SK-N-SH (cell line): Measurements from ENCODE around the gene TJP1. TPM values are rescaled to one million over a fixed set of nuclear protein-coding genes. Genes with fewer than 3 reads are reported as not detected.
A peak's percentile ranks its signal among the peaks of the same experiment; 100 is the strongest.

Experiments
- CTCF ChIA-PET: fragments of 300-600, 350-600 bp; formaldehyde crosslinking; extraction: SDS; loops from one replicate; lab custom pipeline; 2021; lab: Yijun Ruan, JAX
- POLR2A ChIA-PET: fragments of 350-600 bp; sonication (Branson Sonifier 250); formaldehyde crosslinking; extraction: SDS; loops from one replicate; lab custom pipeline; 2020; ENCODE audit warnings: antibody characterized with exemption, inconsistent platforms; lab: Yijun Ruan, JAX
- DNase-seq: peaks from one replicate; pipeline ENCODE4 v3.0.0; 2012
- H2AFZ ChIP-seq: fragments of 200-600 bp; sonication (generic); 2 replicates; pipeline ENCODE4 v1.8.1; 2016; ENCODE audit warnings: antibody characterized with exemption, mild to moderate bottlenecking, low read depth
- H3F3A ChIP-seq: fragments of 200-600 bp; sonication (generic); replicated peaks from 2 replicates; pipeline ENCODE3; 2016; ENCODE audit warnings: antibody characterized with exemption, mild to moderate bottlenecking; ENCODE audit not compliant: insufficient read depth
- H3K27ac ChIP-seq, 2 experiments: fragments of 200-500 bp in 1 of 2; fragments of 200-600 bp in 1 of 2; sonication (Bioruptor generic) in 1 of 2; sonication (generic), shearing (Covaris generic) in 1 of 2; 2 replicates each; pipeline versions ENCODE4 v1.5.1 to v1.6.1; 2014 to 2016; ENCODE audit warnings: low read depth in 2 of 2, inconsistent platforms in 1 of 2, low read length in 1 of 2, mild to moderate bottlenecking in 1 of 2, mixed read lengths in 1 of 2
- H3K27me3 ChIP-seq: fragments of 200-600 bp; sonication (generic), shearing (Covaris generic); 2 replicates; pipeline ENCODE4 v1.6.1; 2016; ENCODE audit warnings: mixed run types; ENCODE audit not compliant: insufficient read depth
- H3K36me3 ChIP-seq, 2 experiments: fragments of 200-500 bp in 1 of 2; fragments of 200-600 bp in 1 of 2; sonication (Bioruptor generic) in 1 of 2; sonication (generic) in 1 of 2; replicated peaks in 1 of 2; 2 replicates each; pipeline versions ENCODE3 to v1.5.1; 2014 to 2016; ENCODE audit warnings: low read length in 1 of 2, mild to moderate bottlenecking in 1 of 2; ENCODE audit not compliant: insufficient read depth in 2 of 2, control insufficient read depth in 1 of 2
- H3K4me1 ChIP-seq, 2 experiments: fragments of 200-500 bp in 1 of 2; fragments of 200-600 bp in 1 of 2; sonication (Bioruptor generic) in 1 of 2; sonication (generic), shearing (Covaris generic) in 1 of 2; 2 replicates each; pipeline versions ENCODE4 v1.5.1 to v1.6.1; 2014 to 2016; ENCODE audit warnings: low read depth in 1 of 2, low read length in 1 of 2, mixed run types in 1 of 2; ENCODE audit not compliant: insufficient read depth in 2 of 2, control insufficient read depth in 1 of 2
- H3K4me2 ChIP-seq: fragments of 200-600 bp; sonication (generic), shearing (Covaris generic); 2 replicates; pipeline ENCODE4 v1.6.1; 2017; ENCODE audit warnings: mixed run types
- H3K4me3 ChIP-seq, 2 experiments: fragments of 200-500 bp in 1 of 2; fragments of 200-600 bp in 1 of 2; sonication (Bioruptor generic) in 1 of 2; sonication (generic), shearing (Covaris generic) in 1 of 2; 2 replicates each; pipeline versions ENCODE4 v1.5.1 to v1.8.1; 2014 to 2016; ENCODE audit warnings: low read depth in 2 of 2, inconsistent platforms in 1 of 2, low read length in 1 of 2, mild to moderate bottlenecking in 1 of 2, mixed read lengths in 1 of 2, moderate library complexity in 1 of 2
- H3K79me2 ChIP-seq: fragments of 200-600 bp; sonication (generic); 2 replicates; pipeline ENCODE4 v1.8.1; 2017; ENCODE audit warnings: mild to moderate bottlenecking; ENCODE audit not compliant: insufficient read depth
- H3K9ac ChIP-seq: fragments of 200-600 bp; sonication (generic); 2 replicates; pipeline ENCODE4 v1.6.1; 2017; ENCODE audit warnings: mixed run types
- H3K9me2 ChIP-seq: fragments of 200-600 bp; sonication (generic); 2 replicates; pipeline ENCODE4 v1.6.1; 2017; ENCODE audit warnings: mixed run types
- H3K9me3 ChIP-seq: fragments of 200-600 bp; sonication (generic); 2 replicates; pipeline ENCODE4 v1.6.1; 2017; ENCODE audit warnings: mixed run types, mild to moderate bottlenecking, moderate library complexity
- H4K20me1 ChIP-seq: fragments of 200-600 bp; sonication (generic); 2 replicates; pipeline ENCODE4 v1.6.1; 2017; ENCODE audit warnings: mild to moderate bottlenecking, mixed run types; ENCODE audit not compliant: insufficient read depth
- CHD2 ChIP-seq: fragments of 150-350 bp; IDR thresholded peaks from 2 replicates; pipeline ENCODE4 v1.6.1; 2018; ENCODE audit warnings: low read length; ENCODE audit not compliant: partially characterized antibody
- EP300 ChIP-seq, 2 experiments: IDR thresholded peaks; 2 replicates each; pipeline versions ENCODE4 v1.4.0 to v1.6.1; 2012; ENCODE audit warnings: borderline replicate concordance in 1 of 2, low read depth in 1 of 2, low read length in 1 of 2
- FOSL2 ChIP-seq: IDR thresholded peaks from 2 replicates; pipeline ENCODE4 v1.4.0; 2012; ENCODE audit warnings: low read depth, mild to moderate bottlenecking, moderate library complexity, borderline replicate concordance
- FOXJ3 ChIP-seq: sonication (generic); formaldehyde crosslinking; IDR thresholded peaks from 2 replicates; pipeline ENCODE4 v1.5.1; 2020; ENCODE audit warnings: mild to moderate bottlenecking, missing genetic modification reagents
- GABPA ChIP-seq: IDR thresholded peaks from 2 replicates; pipeline ENCODE4 v1.4.0; 2012; ENCODE audit warnings: low read depth, mild to moderate bottlenecking
- GATA2 ChIP-seq: sonication (generic); formaldehyde crosslinking; IDR thresholded peaks from 2 replicates; pipeline ENCODE4 v1.5.0; 2020; ENCODE audit warnings: mild to moderate bottlenecking, missing genetic modification reagents
- JUND ChIP-seq: IDR thresholded peaks from 2 replicates; pipeline ENCODE4 v1.4.0; 2012
- NFIC ChIP-seq: IDR thresholded peaks from 2 replicates; pipeline ENCODE4 v1.4.0; 2012; ENCODE audit warnings: borderline replicate concordance
- NRF1 ChIP-seq: IDR thresholded peaks from 2 replicates; pipeline ENCODE4 v1.6.1; 2012; ENCODE audit warnings: low read depth, mild to moderate bottlenecking, low read length
- POLR2AphosphoS5 ChIP-seq: IDR thresholded peaks from 2 replicates; pipeline ENCODE4 v1.6.1; 2012; ENCODE audit warnings: low read depth, low read length
- RXRA ChIP-seq: IDR thresholded peaks from 2 replicates; pipeline ENCODE4 v1.4.0; 2012; ENCODE audit warnings: low read depth, mild to moderate bottlenecking, borderline replicate concordance
- SIN3A ChIP-seq: IDR thresholded peaks from 2 replicates; pipeline ENCODE4 v1.6.1; 2012; ENCODE audit warnings: low read depth, mild to moderate bottlenecking, low read length, moderate library complexity, borderline replicate concordance
- TCF12 ChIP-seq: IDR thresholded peaks from 2 replicates; pipeline ENCODE4 v1.4.0; 2012
- TEAD4 ChIP-seq: IDR thresholded peaks from 2 replicates; pipeline ENCODE4 v1.4.0; 2012; ENCODE audit warnings: mild to moderate bottlenecking, borderline replicate concordance; ENCODE audit not compliant: insufficient read depth
- USF1 ChIP-seq: IDR thresholded peaks from 2 replicates; pipeline ENCODE4 v1.4.0; 2012; ENCODE audit warnings: low read depth, borderline replicate concordance
- YY1 ChIP-seq: IDR thresholded peaks from 2 replicates; pipeline ENCODE4 v1.4.0; 2012; ENCODE audit warnings: low read depth, mild to moderate bottlenecking
- WGBS: methylation state at CpG from one replicate; pipeline ENCODE4 v1.1.6; 2017; ENCODE audit warnings: low lambda C conversion rate; 5-methylcytosine and 5-hydroxymethylcytosine counted together
- polyA plus RNA-seq, 3 experiments: library from polyadenylated mRNA; depleted of rRNA; stranded (reverse); fragments of >200 nt; gene quantifications; 2 replicates each; pipeline ENCODE4 v1.2.3, GENCODE V29; 2012

Gene TJP1
- 17.5 and 23.7 TPM in 2 replicates for polyA plus RNA-seq (2012; rRNA removed)
- polyA plus RNA-seq (2012; cell fraction: cytosol; rRNA removed) = 19.8 and 19.9 TPM in 2 replicates
- 15.4 and 26.0 TPM in 2 replicates for polyA plus RNA-seq (2012; cell fraction: nucleus; rRNA removed)

GRCh38 chr15:29822100-29822683, at the start of gene TJP1:
Gene TJP1, minus strand, starts transcription at chr15:29822468. Its CDS starts 440 bp downstream, at chr15:29822028.
- peaks cover 39% of the 10 kb centered on the region for H4K20me1 ChIP-seq
- TF ChIP-seq USF1 (no peak), FOXJ3 (no peak), SIN3A (peak; percentile 35; the same call in 1 of the 2 replicates), YY1 (no peak), NFIC (no peak; the same call in 1 of the 2 replicates), NRF1 (peak; percentile 64), TEAD4 (no peak), GABPA (peak; percentile 47; the same call in 1 of the 2 replicates), CHD2 (no peak), POLR2AphosphoS5 (peak; percentile 81), TCF12 (no peak)
- TF ChIP-seq, all 33 proteins: peak for 4
- no peaks in the 10 kb centered on the region for H3K36me3 ChIP-seq
- H3K4me1 ChIP-seq = peaks cover 10 to 14% of the 10 kb centered on the region in 2 experiments; a peak in 3 of 4 replicates
- CTCF ChIA-PET = interaction anchor here (1.0 to 2.1 kb wide), 4 partner anchors 11 to 153 kb away, joined by 3 to 5 read pairs (median 4); no protein-coding TSS in a partner anchor
- H3K9me2 ChIP-seq = no peaks in the 10 kb centered on the region
- POLR2A ChIA-PET = no interaction called here
- peaks cover 43% of the 10 kb centered on the region for H3K79me2 ChIP-seq
- DNase-seq = peak; percentile 95
- H3K27me3 ChIP-seq = no peaks in the 10 kb centered on the region; the same call in 1 of the 2 replicates
- H3K4me2 ChIP-seq = peak within 1 kb of the TSS; percentile 86
- H3F3A ChIP-seq = peaks cover 7% of the 10 kb centered on the region
- H3K9me3 ChIP-seq = no peaks in the 10 kb centered on the region
- peak within 1 kb of the TSS; percentile 95 for H2AFZ ChIP-seq
- peak within 1 kb of the TSS; percentile 81 to 93 for H3K27ac ChIP-seq
- peak within 1 kb of the TSS; percentile 88 for H3K9ac ChIP-seq
- WGBS = 4% methylated on average over 9 of the region's 80 CpGs
- peak within 1 kb of the TSS; percentile 74 to 84 for H3K4me3 ChIP-seq

GRCh38 chr15:29871401-29871800, 49.1 kb upstream of the TJP1 start:
- 78% methylated on average over 6 of the region's 19 CpGs for WGBS
- Histone ChIP-seq H3K9me3 (no peaks in the 10 kb centered on the region), H3K4me1 (peaks cover 0 to 10% of the 10 kb centered on the region in 2 experiments; a peak in 2 of 4 replicates), H2AFZ (no peak overlapping the region), H3K36me3 (no peaks in the 10 kb centered on the region), H3K9ac (no peak overlapping the region), H3K9me2 (no peaks in the 10 kb centered on the region), H3K4me3 (no peak overlapping the region), H4K20me1 (no peaks in the 10 kb centered on the region), H3F3A (no peaks in the 10 kb centered on the region), H3K79me2 (no peaks in the 10 kb centered on the region), H3K4me2 (no peak overlapping the region), H3K27me3 (no peaks in the 10 kb centered on the region), H3K27ac (no peak overlapping the region)
- TF ChIP-seq EP300 (IDR thresholded peaks at IDR 0.05; ENCODE audit: borderline replicate concordance in 1 of 2, low read depth in 1 of 2, low read length in 1 of 2) (no peak), USF1 (no peak), GATA2 (CRISPR knock-in tag) (no peak), NFIC (no peak), RXRA (no peak), FOSL2 (no peak), JUND (no peak)
- ChIA-PET CTCF (interaction anchor here (1.5 to 2.1 kb wide), 2 partner anchors 55 to 118 kb away, joined by 3 to 11 read pairs; no protein-coding TSS in a partner anchor), POLR2A (no interaction called here)
- no peak for DNase-seq
